GM23248 (cell line): Measurements from ENCODE around the gene TACR1. TPM values are rescaled to one million over a fixed set of nuclear protein-coding genes. Genes with fewer than 3 reads are reported as not detected.
"Not testable (repeated sequence)": the region's sequence is repeated elsewhere in the genome, so short reads cannot be mapped to it uniquely, and the experiment has no call there.

ENCODE experiments used
- DNase-seq: peaks from one replicate; pipeline ENCODE4 v3.0.0-alpha.2; 2015
- H2AFZ ChIP-seq: fragments of 200-600 bp; sonication (generic); 2 replicates; pipeline ENCODE4 v1.6.1; 2016; ENCODE audit warnings: antibody characterized with exemption
- H3F3A ChIP-seq: fragments of 200-600 bp; sonication (generic); 2 replicates; pipeline ENCODE4 v1.6.1; 2016; ENCODE audit warnings: mild to moderate bottlenecking, antibody characterized with exemption, mixed run types; ENCODE audit not compliant: insufficient read depth
- H3K27ac ChIP-seq: fragments of 200-600 bp; sonication (generic); 2 replicates; pipeline ENCODE4 v1.5.1; 2016; ENCODE audit warnings: mild to moderate bottlenecking
- H3K27me3 ChIP-seq: fragments of 200-600 bp; sonication (generic); replicated peaks from 2 replicates; pipeline ENCODE4 v1.6.1; 2016; ENCODE audit warnings: mild to moderate bottlenecking; ENCODE audit not compliant: insufficient read depth
- H3K36me3 ChIP-seq: fragments of 200-600 bp; sonication (generic); 2 replicates; pipeline ENCODE4 v1.6.1; 2016; ENCODE audit warnings: low read depth, mild to moderate bottlenecking
- H3K4me1 ChIP-seq: fragments of 200-600 bp; sonication (generic); 2 replicates; pipeline ENCODE4 v1.6.1; 2016; ENCODE audit warnings: mild to moderate bottlenecking; ENCODE audit not compliant: insufficient read depth
- H3K4me2 ChIP-seq: fragments of 200-600 bp; sonication (generic); one replicate; pipeline ENCODE4 v1.6.1; 2016; ENCODE audit warnings: mild to moderate bottlenecking; ENCODE audit not compliant: unreplicated experiment
- H3K4me3 ChIP-seq: fragments of 200-600 bp; sonication (generic); 2 replicates; pipeline ENCODE4 v1.5.1; 2016; ENCODE audit warnings: mild to moderate bottlenecking
- H3K79me2 ChIP-seq: fragments of 200-600 bp; sonication (generic); 2 replicates; pipeline ENCODE4 v1.6.1; 2016; ENCODE audit warnings: mild to moderate bottlenecking; ENCODE audit not compliant: insufficient read depth
- H3K9ac ChIP-seq: fragments of 200-600 bp; sonication (generic); 2 replicates; pipeline ENCODE4 v1.6.1; 2016; ENCODE audit warnings: mild to moderate bottlenecking
- H3K9me2 ChIP-seq: fragments of 200-600 bp; sonication (generic); 2 replicates; pipeline ENCODE4 v1.6.1; 2016; ENCODE audit warnings: mixed run types, mild to moderate bottlenecking, moderate library complexity; ENCODE audit not compliant: insufficient read depth
- H3K9me3 ChIP-seq: fragments of 200-600 bp; sonication (generic); one replicate; pipeline ENCODE4 v1.6.1; 2017; ENCODE audit warnings: low read depth
- H4K20me1 ChIP-seq: fragments of 200-600 bp; sonication (generic); 2 replicates; pipeline ENCODE4 v1.6.0; 2016; ENCODE audit not compliant: insufficient read depth
- EZH2 ChIP-seq: fragments of 200-600 bp; sonication (generic); IDR thresholded peaks from 2 replicates; pipeline ENCODE4 v1.6.1; 2018; ENCODE audit warnings: antibody characterized with exemption, mild to moderate bottlenecking; ENCODE audit not compliant: insufficient read depth, poor library complexity, severe bottlenecking
- EZH2phosphoT487 ChIP-seq: fragments of 200-600 bp; sonication (generic); IDR thresholded peaks from 2 replicates; pipeline ENCODE4 v1.6.1; 2018; ENCODE audit warnings: antibody characterized with exemption, moderate library complexity, mild to moderate bottlenecking, low read depth; ENCODE audit not compliant: insufficient read depth
- WGBS, 2 experiments: methylation state at CpG; one replicate each; pipeline ENCODE4 v1.1.6; 2015 to 2017; ENCODE audit warnings: low lambda C conversion rate in 2 of 2, low coverage in 1 of 2; ENCODE audit errors: missing lambda C conversion rate in 2 of 2; 5-methylcytosine and 5-hydroxymethylcytosine counted together
- in situ Hi-C: fragments of 300-500 bp; cut with MboI; formaldehyde crosslinking; loops from 2 replicates; pipeline ENCODE4 v1.15.0; 2020
- polyA plus RNA-seq: library from polyadenylated mRNA; unstranded; fragments of >200 nt; fragmentation: Nextera tagmentation; extraction: Ambion mirVana; gene quantifications from 2 replicates; pipeline ENCODE4 v1.2.1, GENCODE V29; 2016
- total RNA-seq: library from RNA; depleted of rRNA; stranded (reverse); fragments of >200 nt; shearing (Covaris generic); gene quantifications from 2 replicates; pipeline ENCODE4 v1.2.3, GENCODE V29; 2014

The TACR1 gene
- total and polyA plus RNA-seq, 2 experiments from 2014 or later, result 0.11 to 0.65 TPM

- no peak for TF ChIP-seq EZH2phosphoT487
- no peak for TF ChIP-seq EZH2
- Histone ChIP-seq H3K79me2 (no peaks in the 10 kb centered on the region), H3K9me3 (no peaks in the 10 kb centered on the region), H4K20me1 (no peaks in the 10 kb centered on the region), H3K9me2 (no peaks in the 10 kb centered on the region), H3K4me2 (peak overlapping the region; percentile 2), H3K9ac (no peak overlapping the region), H2AFZ (0 out of 2 replicates have a peak overlapping the region, but pooled peaks have one; percentile 30), H3K4me1 (peaks cover 14% of the 10 kb centered on the region), H3K36me3 (no peaks in the 10 kb centered on the region), H3F3A (peaks cover 10% of the 10 kb centered on the region; the same call in 1 of the 2 replicates), H3K27me3 (no peaks in the 10 kb centered on the region), H3K4me3 (no peak overlapping the region), H3K27ac (0 out of 2 replicates have a peak overlapping the region, but pooled peaks have one; percentile 5)
- WGBS, 2 experiments, result 41 to 52% methylated on average over 3 of the region's 3 CpGs
- peak; percentile 84 for DNase-seq
- in situ Hi-C loops, result no loop called here
These were observed 22.5 kb upstream of the TACR1 start for GRCh38 chr2:75221862-75222261.

GRCh38 chr2:75219213-75219612, 19.9 kb upstream of the TACR1 start:
- H3K27ac ChIP-seq, H3K9me3 ChIP-seq, H3K79me2 ChIP-seq, H4K20me1 ChIP-seq, H2AFZ ChIP-seq, H3K9me2 ChIP-seq, H3K27me3 ChIP-seq, H3K9ac ChIP-seq, in situ Hi-C loops, H3K36me3 ChIP-seq, H3K4me2 ChIP-seq, H3K4me3 ChIP-seq, DNase-seq, H3F3A ChIP-seq: not testable (repeated sequence)
- H3K4me1 ChIP-seq, result peaks cover 14% of the 10 kb centered on the region
- WGBS, 2 experiments, result 73 to 84% methylated on average over 4 of the region's 4 CpGs

- Histone ChIP-seq H3K4me2 (no peak overlapping the region), H2AFZ (no peak overlapping the region), H3K4me1 (no peaks in the 10 kb centered on the region), H3K9ac (no peak overlapping the region), H4K20me1 (no peaks in the 10 kb centered on the region), H3K36me3 (no peaks in the 10 kb centered on the region), H3K9me2 (no peaks in the 10 kb centered on the region), H3K79me2 (no peaks in the 10 kb centered on the region), H3K4me3 (no peak overlapping the region), H3K9me3 (no peaks in the 10 kb centered on the region), H3F3A (no peaks in the 10 kb centered on the region), H3K27ac (no peak overlapping the region), H3K27me3 (no peaks in the 10 kb centered on the region)
- TF ChIP-seq EZH2 (no peak), EZH2phosphoT487 (no peak)
- in situ Hi-C loops, result no loop called here
- DNase-seq, result no peak
- WGBS, 2 experiments, result 53 to 74% methylated on average over 1 of the region's 1 CpG
These were observed 12.0 kb upstream of the TACR1 start for GRCh38 chr2:75211266-75211770.

- H3F3A ChIP-seq, result no peaks in the 10 kb centered on the region
- TF ChIP-seq EZH2phosphoT487, result no peak
- TF ChIP-seq EZH2, result no peak
- H3K9me2 ChIP-seq, result no peaks in the 10 kb centered on the region
- no peaks in the 10 kb centered on the region for H3K79me2 ChIP-seq
- no peak overlapping the region for H3K4me2 ChIP-seq
- in situ Hi-C loops, result no loop called here
- H2AFZ ChIP-seq, result no peak overlapping the region
- H3K9ac ChIP-seq, result no peak overlapping the region
- no peak for DNase-seq
- H3K4me3 ChIP-seq, result no peak overlapping the region
- H4K20me1 ChIP-seq, result no peaks in the 10 kb centered on the region
- H3K27me3 ChIP-seq, result no peaks in the 10 kb centered on the region
- H3K27ac ChIP-seq, result no peak overlapping the region
- 88 to 91% methylated on average over 3 of the region's 3 CpGs for WGBS, 2 experiments
- no peaks in the 10 kb centered on the region for H3K36me3 ChIP-seq
- no peaks in the 10 kb centered on the region for H3K4me1 ChIP-seq
- H3K9me3 ChIP-seq, result no peaks in the 10 kb centered on the region
These were observed 11.1 kb upstream of the TACR1 start for GRCh38 chr2:75210409-75210808.

GRCh38 chr2:75208738-75209137, 9.4 kb upstream of the TACR1 start:
- no peaks in the 10 kb centered on the region for H3K9me2 ChIP-seq
- 69 to 72% methylated on average over 6 of the region's 6 CpGs for WGBS, 2 experiments
- in situ Hi-C loops, result no loop called here

More at GRCh38 chr2:75208738-75209137, 9.4 kb upstream of the TACR1 start:
- H3K4me1 ChIP-seq, result no peaks in the 10 kb centered on the region
- H3K9ac ChIP-seq, result no peak overlapping the region
- H3K4me2 ChIP-seq, result no peak overlapping the region
- H3K9me3 ChIP-seq, result no peaks in the 10 kb centered on the region
- TF ChIP-seq EZH2 (no peak), EZH2phosphoT487 (no peak)
- H3K4me3 ChIP-seq, result no peak overlapping the region
- H2AFZ ChIP-seq, result no peak overlapping the region
- H3K27me3 ChIP-seq, result no peaks in the 10 kb centered on the region
- no peaks in the 10 kb centered on the region for H3F3A ChIP-seq
- H3K27ac ChIP-seq, result no peak overlapping the region
- H3K79me2 ChIP-seq, result no peaks in the 10 kb centered on the region
- no peak for DNase-seq
- no peaks in the 10 kb centered on the region for H4K20me1 ChIP-seq
- H3K36me3 ChIP-seq, result no peaks in the 10 kb centered on the region
